Uterus (tissue), 2 donors: Measurements from ENCODE around the gene FAM20A.

ENCODE experiments used
- CTCF ChIP-seq, 4 experiments: fragments of 200-600 bp in 2 of 4; fragments of 450-650 bp in 2 of 4; sonication (generic) in 2 of 4; IDR thresholded peaks; one replicate each; pipeline ENCODE4 v1.5.1; 2016 to 2019; ENCODE audit warnings: antibody characterized with exemption in 4 of 4, mild to moderate bottlenecking in 2 of 4, moderate library complexity in 1 of 4
- POLR2A ChIP-seq, 2 donors: fragments of 450-650 bp; IDR thresholded peaks; one replicate each; pipeline ENCODE4 v1.6.1; 2016; ENCODE audit warnings: antibody characterized with exemption in 2 of 2, mild to moderate bottlenecking in 1 of 2, moderate library complexity in 1 of 2

- TF ChIP-seq CTCF (IDR thresholded peaks at IDR 0.05) (no peak), POLR2A (IDR thresholded peaks at IDR 0.05) (no peak)
Observed at GRCh38 chr17:68512960-68513474, 88.2 kb downstream of the FAM20A start.
